Neuronal stem cell (in vitro differentiated cells): ENCODE data around the gene HS2ST1.
"Not testable (repeated sequence)": the region's sequence is repeated elsewhere in the genome, so short reads cannot be mapped to it uniquely, and the experiment has no call there.

Experiments
- DNase-seq: peaks from one replicate; pipeline ENCODE4 v3.0.0-alpha.2; 2013; ENCODE audit warnings: low spot score
- H2AFZ ChIP-seq: one replicate; pipeline ENCODE4 v1.6.1; 2013; ENCODE audit warnings: mild to moderate bottlenecking, low read length, inconsistent platforms
- H2AK5ac ChIP-seq: 2 replicates; pipeline ENCODE4 v1.6.1; 2013; ENCODE audit warnings: low read depth, mild to moderate bottlenecking, inconsistent platforms, low read length, moderate library complexity, mixed read lengths
- H2BK120ac ChIP-seq: 2 replicates; pipeline ENCODE4 v1.6.1; 2013; ENCODE audit warnings: low read depth, mild to moderate bottlenecking, inconsistent platforms, low read length, moderate library complexity, mixed read lengths
- H2BK12ac ChIP-seq: one replicate; pipeline ENCODE4 v1.6.1; 2013; ENCODE audit warnings: low read length, inconsistent platforms
- H2BK15ac ChIP-seq: 2 replicates; pipeline ENCODE4 v1.6.1; 2013; ENCODE audit warnings: mild to moderate bottlenecking, low read length, inconsistent platforms, mixed read lengths
- H2BK5ac ChIP-seq: one replicate; pipeline ENCODE4 v1.6.1; 2013; ENCODE audit warnings: inconsistent platforms, mild to moderate bottlenecking, low read length, moderate library complexity
- H3K14ac ChIP-seq: one replicate; pipeline ENCODE4 v1.6.1; 2013; ENCODE audit warnings: low read length, inconsistent platforms
- H3K18ac ChIP-seq: 2 replicates; pipeline ENCODE4 v1.6.1; 2013; ENCODE audit warnings: low read length, inconsistent platforms
- H3K23ac ChIP-seq: 2 replicates; pipeline ENCODE4 v1.6.1; 2013; ENCODE audit warnings: low read depth, mild to moderate bottlenecking, mixed read lengths, low read length, inconsistent platforms; ENCODE audit not compliant: poor library complexity
- H3K27ac ChIP-seq: replicated peaks from 3 replicates; pipeline ENCODE4 v1.5.1; 2013; ENCODE audit warnings: low read length, inconsistent platforms
- H3K27me3 ChIP-seq, 3 experiments: 2 replicates each; pipeline ENCODE4 v1.6.1; 2013; ENCODE audit warnings: low read length in 3 of 3, mild to moderate bottlenecking in 2 of 3, inconsistent platforms in 1 of 3, low read depth in 1 of 3, mixed read lengths in 1 of 3, moderate library complexity in 1 of 3; ENCODE audit not compliant: control insufficient read depth in 3 of 3, insufficient read depth in 3 of 3
- H3K36me3 ChIP-seq, 2 donors: replicated peaks in 1 of 2; 2 replicates each; pipeline ENCODE4 v1.6.1; 2013; ENCODE audit warnings: low read length in 2 of 2; ENCODE audit not compliant: control insufficient read depth in 2 of 2, insufficient read depth in 2 of 2
- H3K4ac ChIP-seq: 2 replicates; pipeline ENCODE4 v1.6.1; 2013; ENCODE audit warnings: inconsistent platforms, mild to moderate bottlenecking, low read length, moderate library complexity
- H3K4me1 ChIP-seq, 2 donors: 1 replicate in 1 of 2; 2 replicates in 1 of 2; pipeline ENCODE4 v1.6.1; 2013; ENCODE audit warnings: low read length in 2 of 2, low read depth in 1 of 2; ENCODE audit not compliant: control insufficient read depth in 2 of 2, insufficient read depth in 1 of 2
- H3K4me2 ChIP-seq: one replicate; pipeline ENCODE4 v1.6.1; 2013; ENCODE audit warnings: mild to moderate bottlenecking, low read length, inconsistent platforms; ENCODE audit not compliant: insufficient read depth, poor library complexity, severe bottlenecking
- H3K4me3 ChIP-seq, 2 donors: 2 replicates each; pipeline ENCODE4 v1.5.1; 2013; ENCODE audit warnings: low read length in 2 of 2, mild to moderate bottlenecking in 2 of 2, inconsistent platforms in 1 of 2, moderate library complexity in 1 of 2
- H3K79me1 ChIP-seq: one replicate; pipeline ENCODE4 v1.6.1; 2013; ENCODE audit warnings: low read depth, mild to moderate bottlenecking, inconsistent platforms, low read length, moderate library complexity
- H3K9ac ChIP-seq: one replicate; pipeline ENCODE4 v1.6.1; 2013; ENCODE audit warnings: mild to moderate bottlenecking, low read depth, low read length, inconsistent platforms; ENCODE audit not compliant: poor library complexity
- H3K9me3 ChIP-seq, 2 donors: replicated peaks in 1 of 2; 2 replicates each; pipeline versions ENCODE3 to v1.6.1; 2013; ENCODE audit warnings: low read length in 2 of 2, mild to moderate bottlenecking in 2 of 2, inconsistent platforms in 1 of 2, low read depth in 1 of 2, mixed read lengths in 1 of 2, moderate library complexity in 1 of 2; ENCODE audit not compliant: control insufficient read depth in 2 of 2, insufficient read depth in 1 of 2
- H4K8ac ChIP-seq: one replicate; pipeline ENCODE4 v1.6.1; 2013; ENCODE audit warnings: low read depth, mild to moderate bottlenecking, inconsistent platforms, low read length, moderate library complexity
- H4K91ac ChIP-seq: one replicate; pipeline ENCODE4 v1.6.1; 2013; ENCODE audit warnings: low read length, low read depth, mild to moderate bottlenecking, inconsistent platforms; ENCODE audit not compliant: poor library complexity
- WGBS, 2 donors: extraction: QIAGEN DNeasy Blood & Tissue Kit; methylation state at CpG; one replicate each; pipeline ENCODE4 v1.1.7; 2013; ENCODE audit warnings: missing lambda C conversion rate in 2 of 2, mixed read lengths in 1 of 2; ENCODE audit not compliant: insufficient read length in 2 of 2, insufficient replicate concordance in 1 of 2; ENCODE audit errors: extremely low coverage in 2 of 2; 5-methylcytosine and 5-hydroxymethylcytosine counted together

Gene HS2ST1

DNA sequence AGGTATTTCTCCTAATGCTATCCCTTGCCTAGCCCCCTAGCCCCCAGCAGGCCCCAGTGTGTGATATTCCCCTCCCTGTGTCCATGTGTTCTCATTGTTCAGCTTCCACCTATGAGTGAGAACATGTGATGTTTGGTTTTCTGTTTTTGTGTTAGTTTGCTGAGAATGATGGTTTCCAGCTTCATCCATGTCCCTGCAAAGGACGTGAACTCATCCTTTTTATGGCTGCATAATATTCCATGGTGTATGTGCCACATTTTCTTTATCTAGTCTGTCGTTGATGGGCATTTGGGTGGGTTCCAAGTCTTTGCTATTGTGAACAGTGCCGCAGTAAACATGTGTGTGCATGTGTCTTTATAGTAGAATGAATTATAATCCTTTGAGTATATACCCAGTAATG lies 75.3 kb downstream of the HS2ST1 start:
- H3K79me1 ChIP-seq, H3K18ac ChIP-seq, H3K4me1 ChIP-seq, H3K27me3 ChIP-seq, H3K36me3 ChIP-seq, H3K4me3 ChIP-seq, H3K4ac ChIP-seq, H2BK12ac ChIP-seq, H2BK15ac ChIP-seq, H2BK120ac ChIP-seq, H2AK5ac ChIP-seq, H2BK5ac ChIP-seq, DNase-seq, H3K14ac ChIP-seq, H3K4me2 ChIP-seq, H3K9ac ChIP-seq, H3K9me3 ChIP-seq, H2AFZ ChIP-seq, H4K91ac ChIP-seq, H4K8ac ChIP-seq, H3K23ac ChIP-seq, H3K27ac ChIP-seq: not testable (repeated sequence)
- WGBS, 2 donors, result no CpG with 5 or more reads among the region's 3 CpGs

DNA sequence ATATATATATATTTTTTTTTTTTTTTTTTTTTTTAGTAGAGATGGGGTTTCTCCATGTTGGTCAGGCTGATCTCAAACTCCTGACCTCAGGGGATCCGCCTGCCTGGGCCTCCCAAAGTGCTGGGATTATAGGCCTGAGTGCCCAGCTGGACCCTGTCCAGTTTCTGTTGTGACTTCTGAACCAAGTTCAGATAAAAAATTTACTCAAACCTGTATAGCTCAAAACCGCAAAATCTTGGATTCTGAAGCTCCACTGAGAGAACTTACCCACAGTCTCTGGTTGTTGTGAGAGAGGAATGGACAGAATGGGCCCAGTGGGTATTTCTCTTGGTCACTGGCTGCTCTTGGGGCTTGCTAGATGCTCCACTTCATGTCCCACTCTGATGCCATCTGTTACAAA lies 76.4 kb downstream of the HS2ST1 start:
- WGBS, 2 donors, result no CpG with 5 or more reads among the region's 2 CpGs
- no peak overlapping the region for H2BK15ac ChIP-seq
- no peaks in the 10 kb centered on the region for H3K27me3 ChIP-seq
- H2AK5ac ChIP-seq, result no peak overlapping the region
- no peak for DNase-seq
- H3K4ac ChIP-seq, result no peak overlapping the region
- no peak overlapping the region for H4K91ac ChIP-seq
- no peak overlapping the region for H3K4me2 ChIP-seq
- H3K9ac ChIP-seq, result no peak overlapping the region
- no peak overlapping the region for H4K8ac ChIP-seq
- H2BK5ac ChIP-seq, result no peak overlapping the region
- H2BK12ac ChIP-seq, result no peak overlapping the region
- H3K23ac ChIP-seq, result no peak overlapping the region
- H3K4me3 ChIP-seq, result no peak overlapping the region
- H3K9me3 ChIP-seq, result no peaks in the 10 kb centered on the region
- no peak overlapping the region for H2AFZ ChIP-seq
- H3K27ac ChIP-seq, result no peak overlapping the region
- no peaks in the 10 kb centered on the region for H3K4me1 ChIP-seq
- H3K79me1 ChIP-seq, result peaks cover 3% of the 10 kb centered on the region
- peaks cover 0 to 4% of the 10 kb centered on the region in 2 donors for H3K36me3 ChIP-seq
- H3K14ac ChIP-seq, result no peak overlapping the region
- H3K18ac ChIP-seq, result no peak overlapping the region
- no peak overlapping the region for H2BK120ac ChIP-seq

DNA sequence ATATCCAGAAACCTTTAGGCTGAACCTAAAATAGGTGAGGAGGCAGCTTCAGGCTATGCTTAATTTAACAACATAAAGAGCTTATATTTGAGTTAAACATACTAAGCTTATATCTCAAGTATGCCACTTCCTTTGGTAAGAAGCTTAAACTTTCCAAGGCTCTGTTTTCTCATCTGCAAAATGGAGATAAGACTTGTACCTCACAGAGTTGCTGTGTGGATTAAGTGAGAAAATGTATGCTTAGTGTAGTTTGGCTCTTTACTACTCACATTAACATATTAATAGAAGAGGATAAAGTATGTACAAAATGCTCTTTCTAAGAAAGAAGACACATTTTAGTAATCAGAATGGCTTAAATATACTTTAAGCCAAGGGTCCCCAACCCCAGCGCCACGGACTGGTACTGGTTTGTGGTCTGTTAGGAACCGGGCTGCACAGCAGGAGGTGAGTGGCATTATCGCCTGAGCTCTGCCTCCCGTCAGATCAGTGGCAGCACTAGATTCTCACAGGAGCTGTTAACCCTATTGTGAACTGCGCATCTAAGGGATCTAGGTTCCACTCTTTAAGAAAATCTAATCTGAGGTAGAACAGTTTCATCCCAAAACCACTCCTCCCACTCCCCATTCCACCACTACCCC lies 77.2 kb downstream of the HS2ST1 start:
- no peak overlapping the region for H4K91ac ChIP-seq
- no CpG with 5 or more reads among the region's 6 CpGs for WGBS, 2 donors
- no peak overlapping the region for H3K18ac ChIP-seq
- no peaks in the 10 kb centered on the region for H3K9me3 ChIP-seq
- H3K14ac ChIP-seq, result no peak overlapping the region
- no peak for DNase-seq
- no peak overlapping the region for H2AK5ac ChIP-seq
- H2AFZ ChIP-seq, result no peak overlapping the region
- H4K8ac ChIP-seq, result no peak overlapping the region
- H3K4me2 ChIP-seq, result no peak overlapping the region
- H3K36me3 ChIP-seq, result peaks cover 0 to 4% of the 10 kb centered on the region in 2 donors
- no peak overlapping the region for H2BK5ac ChIP-seq
- H2BK12ac ChIP-seq, result no peak overlapping the region
- no peaks in the 10 kb centered on the region for H3K4me1 ChIP-seq
- H3K4ac ChIP-seq, result no peak overlapping the region
- no peak overlapping the region for H2BK15ac ChIP-seq
- H3K23ac ChIP-seq, result no peak overlapping the region
- H3K79me1 ChIP-seq, result peaks cover 3% of the 10 kb centered on the region
- H3K27ac ChIP-seq, result no peak overlapping the region
- no peak overlapping the region for H3K9ac ChIP-seq
- H3K27me3 ChIP-seq, result no peaks in the 10 kb centered on the region
- H2BK120ac ChIP-seq, result no peak overlapping the region
- H3K4me3 ChIP-seq, result no peak overlapping the region

DNA sequence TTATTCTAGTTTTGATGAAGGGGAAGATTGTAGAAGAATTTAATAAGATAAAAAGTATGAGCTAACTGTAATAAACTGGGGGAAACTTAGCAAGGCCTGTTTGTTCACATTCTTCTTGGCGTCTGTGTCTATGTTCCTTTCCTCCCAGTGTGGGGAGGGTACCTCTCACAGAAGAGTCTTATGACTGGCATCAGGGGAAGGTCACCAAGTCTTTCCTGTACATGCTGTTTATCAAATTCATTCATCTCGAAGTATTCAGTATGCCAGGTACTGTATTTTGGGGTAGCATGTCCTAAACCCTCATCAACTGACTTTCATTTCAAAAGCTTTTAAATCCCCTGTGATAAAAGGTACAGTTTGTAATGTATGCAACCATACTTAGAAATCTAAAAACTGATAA lies 78.4 kb downstream of the HS2ST1 start:
- Histone ChIP-seq H3K79me1 (no peaks in the 10 kb centered on the region), H3K27ac (no peak overlapping the region), H4K91ac (no peak overlapping the region), H2BK5ac (no peak overlapping the region), H3K27me3 (no peaks in the 10 kb centered on the region), H3K14ac (no peak overlapping the region), H3K23ac (no peak overlapping the region), H3K18ac (no peak overlapping the region), H3K4me3 (no peak overlapping the region), H4K8ac (no peak overlapping the region), H2BK15ac (no peak overlapping the region), H2AFZ (no peak overlapping the region), H3K4ac (no peak overlapping the region), H3K36me3 (peaks cover 0 to 4% of the 10 kb centered on the region in 2 donors), H3K9me3 (no peaks in the 10 kb centered on the region), H2BK12ac (no peak overlapping the region), H3K4me1 (peaks cover 0 to 1% of the 10 kb centered on the region in 2 donors), H2AK5ac (no peak overlapping the region), H3K4me2 (no peak overlapping the region), H2BK120ac (no peak overlapping the region), H3K9ac (no peak overlapping the region)
- no peak for DNase-seq
- WGBS, 2 donors, result no CpG with 5 or more reads among the region's 2 CpGs
